HEK293 (cell line): Measurements from ENCODE around the gene TAOK3.
A peak's percentile ranks its signal among the peaks of the same experiment; 100 is the strongest.

ENCODE experiments used
- CTCF ChIA-PET: fragments of 350-600 bp; formaldehyde crosslinking; extraction: SDS; loops from one replicate; lab custom pipeline; 2021; ENCODE audit warnings: antibody characterized with exemption; lab: Yijun Ruan, JAX
- POLR2A ChIA-PET: fragments of 300-600 bp; formaldehyde crosslinking; extraction: SDS; loops from one replicate; lab custom pipeline; 2020; ENCODE audit warnings: antibody characterized with exemption, inconsistent platforms; lab: Yijun Ruan, JAX
- H3K27ac ChIP-seq: fragments of 200-500 bp; sonication (Bioruptor generic); 2 replicates; pipeline ENCODE4 v1.5.1; 2014; ENCODE audit warnings: low read depth, low read length, control low read depth, inconsistent platforms; ENCODE audit errors: extremely low read depth
- H3K36me3 ChIP-seq, 2 experiments: fragments of 200-500 bp in 1 of 2; sonication (Bioruptor generic) in 1 of 2; 1 replicate in 1 of 2; 2 replicates in 1 of 2; pipeline ENCODE4 v1.5.1; 2014 to 2017; ENCODE audit warnings: inconsistent platforms in 2 of 2, low read length in 2 of 2; ENCODE audit not compliant: control insufficient read depth in 2 of 2, insufficient read depth in 1 of 2
- H3K4me1 ChIP-seq: fragments of 200-500 bp; sonication (Bioruptor generic); 2 replicates; pipeline ENCODE4 v1.5.1; 2014; ENCODE audit warnings: mild to moderate bottlenecking, low read length, inconsistent platforms; ENCODE audit not compliant: control insufficient read depth, insufficient read depth
- H3K4me3 ChIP-seq: 2 replicates; pipeline ENCODE4 v1.5.1; 2011; ENCODE audit warnings: low read depth, mild to moderate bottlenecking, control low read depth, low read length, moderate library complexity
- H3K9me3 ChIP-seq: fragments of 200-500 bp; sonication (Bioruptor generic); 2 replicates; pipeline ENCODE4 v1.5.1; 2014; ENCODE audit warnings: low read depth, low read length, inconsistent platforms; ENCODE audit not compliant: control insufficient read depth, insufficient read depth
- EGR2 ChIP-seq: fragments of 450-650 bp; formaldehyde crosslinking; IDR thresholded peaks from 2 replicates; pipeline ENCODE4 v1.5.1; 2016; ENCODE audit warnings: low read depth, missing biosample characterization, missing genetic modification characterization
- GLIS2 ChIP-seq: fragments of 450-650 bp; formaldehyde crosslinking; IDR thresholded peaks from 2 replicates; pipeline ENCODE4 v1.5.1; 2016; ENCODE audit warnings: missing biosample characterization, missing genetic modification characterization
- MZF1 ChIP-seq: fragments of 450-650 bp; formaldehyde crosslinking; IDR thresholded peaks from 2 replicates; pipeline ENCODE4 v1.5.1; 2017; ENCODE audit warnings: missing biosample characterization, missing genetic modification characterization, borderline replicate concordance
- TCF7L2 ChIP-seq: IDR thresholded peaks from 2 replicates; pipeline ENCODE4 v1.6.1; 2011; ENCODE audit warnings: low read depth, mild to moderate bottlenecking, inconsistent platforms, low read length, moderate library complexity, borderline replicate concordance
- TRIM28 ChIP-seq: IDR thresholded peaks from 2 replicates; pipeline ENCODE4 v1.6.1; 2011; ENCODE audit warnings: low read length, control low read depth, borderline replicate concordance
- YY1 ChIP-seq: fragments of 450-650 bp; formaldehyde crosslinking; IDR thresholded peaks from 2 replicates; pipeline ENCODE4 v1.5.1; 2018; ENCODE audit warnings: missing biosample characterization, missing genetic modification characterization
- ZBTB17 ChIP-seq: fragments of 450-650 bp; formaldehyde crosslinking; IDR thresholded peaks from 2 replicates; pipeline ENCODE4 v1.5.1; 2016; ENCODE audit warnings: missing biosample characterization, missing genetic modification characterization
- ZEB2 ChIP-seq: fragments of 450-650 bp; formaldehyde crosslinking; IDR thresholded peaks from 2 replicates; pipeline ENCODE4 v1.5.1; 2016; ENCODE audit warnings: missing biosample characterization, missing genetic modification characterization
- ZFP37 ChIP-seq: fragments of 450-650 bp; formaldehyde crosslinking; IDR thresholded peaks from 2 replicates; pipeline ENCODE4 v1.5.1; 2016; ENCODE audit warnings: missing biosample characterization, missing genetic modification characterization
- ZIC2 ChIP-seq: fragments of 450-650 bp; formaldehyde crosslinking; IDR thresholded peaks from 2 replicates; pipeline ENCODE4 v1.5.1; 2016; ENCODE audit warnings: missing biosample characterization, missing genetic modification characterization
- ZNF18 ChIP-seq: fragments of 450-650 bp; formaldehyde crosslinking; IDR thresholded peaks from 2 replicates; pipeline ENCODE4 v1.5.1; 2016; ENCODE audit warnings: missing biosample characterization, missing genetic modification characterization
- ZNF23 ChIP-seq: fragments of 450-650 bp; formaldehyde crosslinking; IDR thresholded peaks from 2 replicates; pipeline ENCODE4 v1.5.1; 2016; ENCODE audit warnings: missing biosample characterization, missing genetic modification characterization, borderline replicate concordance
- ZNF341 ChIP-seq: fragments of 450-650 bp; formaldehyde crosslinking; IDR thresholded peaks from 2 replicates; pipeline ENCODE4; 2016; ENCODE audit warnings: low read depth, missing biosample characterization, missing genetic modification characterization
- ZNF416 ChIP-seq: fragments of 450-650 bp; formaldehyde crosslinking; IDR thresholded peaks from 2 replicates; pipeline ENCODE4 v1.5.1; 2016; ENCODE audit warnings: missing biosample characterization, missing genetic modification characterization
- ZNF544 ChIP-seq: fragments of 450-650 bp; formaldehyde crosslinking; IDR thresholded peaks from 2 replicates; pipeline ENCODE4 v1.5.0; 2017; ENCODE audit warnings: missing biosample characterization, missing genetic modification characterization
- ZNF558 ChIP-seq: fragments of 450-650 bp; formaldehyde crosslinking; IDR thresholded peaks from 2 replicates; pipeline ENCODE4 v1.5.1; 2016; ENCODE audit warnings: missing biosample characterization, missing genetic modification characterization
- ZNF623 ChIP-seq: fragments of 450-650 bp; formaldehyde crosslinking; IDR thresholded peaks from 2 replicates; pipeline ENCODE4 v1.5.1; 2016; ENCODE audit warnings: missing biosample characterization, missing genetic modification characterization
- ZNF701 ChIP-seq: fragments of 450-650 bp; formaldehyde crosslinking; IDR thresholded peaks from 2 replicates; pipeline ENCODE4 v1.5.1; 2016; ENCODE audit warnings: missing biosample characterization, missing genetic modification characterization
- ZNF777 ChIP-seq: fragments of 450-650 bp; formaldehyde crosslinking; IDR thresholded peaks from 2 replicates; pipeline ENCODE4 v1.5.1; 2017; ENCODE audit warnings: missing biosample characterization, missing genetic modification characterization, borderline replicate concordance
- TF ChIP-seq, protein P1 (sequence below): fragments of 450-650 bp; formaldehyde crosslinking; IDR thresholded peaks from 2 replicates; pipeline ENCODE4 v1.5.1; 2017; ENCODE audit warnings: missing biosample characterization, missing genetic modification characterization

Gene TAOK3

GRCh38 chr12:118375348-118375747 is 2.6 kb upstream of the TAOK3 start (continued):
- TF ChIP-seq ZNF623 (tag by site-specific recombination): no peak

DNA sequence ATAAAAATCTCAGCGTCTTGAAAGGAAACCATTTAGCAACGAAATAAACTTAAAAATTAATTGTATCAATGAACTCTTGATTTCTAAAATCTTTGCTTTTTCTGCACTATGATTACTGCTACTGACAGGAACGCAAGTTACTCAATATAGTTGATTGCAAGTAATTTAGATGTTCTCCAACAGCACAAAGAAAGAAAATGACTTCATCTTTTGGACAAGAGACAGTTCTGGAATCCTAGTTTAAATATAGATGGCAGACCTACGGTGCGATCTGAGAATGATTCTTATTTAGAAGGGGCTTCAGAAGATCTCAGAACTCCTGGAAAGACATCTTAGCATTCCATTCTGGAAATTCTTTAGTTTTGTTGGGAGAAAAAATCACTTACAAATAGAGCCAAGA is 2.2 kb upstream of the TAOK3 start:
- H3K4me3 ChIP-seq: no peak overlapping the region
- TF ChIP-seq ZNF558: no peak
- TF ChIP-seq ZBTB17 (tag by site-specific recombination): peak; percentile 82
- ChIA-PET CTCF (interaction anchor here (0.6 to 6.9 kb wide), 10 partner anchors 10 to 500 kb away, joined by 3 to 125 read pairs (median 26); no protein-coding TSS in a partner anchor), POLR2A (interaction anchor here (1.3 to 2.0 kb wide), 2 partner anchors 209 to 254 kb away, joined by 3 to 11 read pairs; no protein-coding TSS in a partner anchor)
- peaks cover 0 to 12% of the 10 kb centered on the region in 2 experiments; a peak in 2 of 3 replicates for H3K36me3 ChIP-seq
- no peaks in the 10 kb centered on the region for H3K9me3 ChIP-seq
- H3K27ac ChIP-seq: no peak overlapping the region
- peaks cover 4% of the 10 kb centered on the region; the same call in 1 of the 2 replicates for H3K4me1 ChIP-seq

DNA sequence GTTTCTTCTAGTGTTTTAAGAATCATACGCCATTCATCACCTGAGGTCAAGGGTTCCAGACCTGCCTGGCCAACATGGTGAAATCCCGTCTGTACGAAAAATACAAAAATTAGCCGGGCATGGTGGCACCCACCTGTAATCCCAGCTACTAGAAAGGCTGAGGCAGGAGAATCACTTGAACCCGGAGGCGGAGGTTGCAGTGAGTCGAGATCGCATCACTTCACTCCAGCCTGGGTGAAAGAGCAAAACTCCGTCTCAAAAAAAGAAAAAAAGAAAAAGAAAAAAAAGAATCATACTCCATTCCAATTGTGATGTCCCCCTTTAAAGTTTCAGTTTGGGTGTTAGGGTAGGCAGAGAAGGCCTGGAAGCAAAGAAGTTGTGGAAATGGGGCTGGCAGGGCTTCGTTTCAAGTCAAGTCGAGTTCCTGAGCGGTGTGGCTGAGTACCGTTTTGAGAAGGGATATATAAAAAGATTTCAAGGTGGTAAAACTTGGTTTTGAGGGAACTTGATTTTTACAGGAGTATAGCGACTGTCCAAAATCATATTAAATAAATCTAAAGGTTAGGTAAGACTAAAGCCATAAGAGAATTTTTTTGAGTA is 1.5 kb upstream of the TAOK3 start:
- peaks cover 4% of the 10 kb centered on the region; the same call in 1 of the 2 replicates for H3K4me1 ChIP-seq
- H3K9me3 ChIP-seq: no peaks in the 10 kb centered on the region
- H3K27ac ChIP-seq: no peak overlapping the region
- CTCF ChIA-PET: interaction anchor here (0.6 to 6.9 kb wide), 8 partner anchors 33 to 499 kb away, joined by 3 to 87 read pairs (median 7); no protein-coding TSS in a partner anchor
- peaks cover 0 to 6% of the 10 kb centered on the region in 2 experiments; a peak in 2 of 3 replicates for H3K36me3 ChIP-seq
- no peak for TF ChIP-seq MZF1 (tag by site-specific recombination)
- peak; percentile 27; the same call in 1 of the 2 replicates for TF ChIP-seq EGR2 (tag by site-specific recombination)
- TF ChIP-seq, all 188 proteins: peak for 1
- POLR2A ChIA-PET: interaction anchor here (0.7 kb wide), 1 partner anchor 239 kb away, joined by 4 read pairs; the partner anchor contains the start of gene PEBP1
- H3K4me3 ChIP-seq: no peak overlapping the region

- Histone ChIP-seq H3K9me3 (no peaks in the 10 kb centered on the region), H3K4me3 (peak overlapping the region; percentile 76), H3K27ac (no peak overlapping the region), H3K36me3 (no peaks in the 10 kb centered on the region; a peak in 1 of 3 replicates), H3K4me1 (peaks cover 4% of the 10 kb centered on the region; the same call in 1 of the 2 replicates)
- ChIA-PET CTCF (interaction anchor here (0.6 to 6.9 kb wide), 8 partner anchors 33 to 498 kb away, joined by 3 to 67 read pairs (median 6); no protein-coding TSS in a partner anchor), POLR2A (interaction anchor here (0.7 kb wide), 1 partner anchor 238 kb away, joined by 4 read pairs; the partner anchor contains the start of gene PEBP1)
- TF ChIP-seq, protein P1, sequence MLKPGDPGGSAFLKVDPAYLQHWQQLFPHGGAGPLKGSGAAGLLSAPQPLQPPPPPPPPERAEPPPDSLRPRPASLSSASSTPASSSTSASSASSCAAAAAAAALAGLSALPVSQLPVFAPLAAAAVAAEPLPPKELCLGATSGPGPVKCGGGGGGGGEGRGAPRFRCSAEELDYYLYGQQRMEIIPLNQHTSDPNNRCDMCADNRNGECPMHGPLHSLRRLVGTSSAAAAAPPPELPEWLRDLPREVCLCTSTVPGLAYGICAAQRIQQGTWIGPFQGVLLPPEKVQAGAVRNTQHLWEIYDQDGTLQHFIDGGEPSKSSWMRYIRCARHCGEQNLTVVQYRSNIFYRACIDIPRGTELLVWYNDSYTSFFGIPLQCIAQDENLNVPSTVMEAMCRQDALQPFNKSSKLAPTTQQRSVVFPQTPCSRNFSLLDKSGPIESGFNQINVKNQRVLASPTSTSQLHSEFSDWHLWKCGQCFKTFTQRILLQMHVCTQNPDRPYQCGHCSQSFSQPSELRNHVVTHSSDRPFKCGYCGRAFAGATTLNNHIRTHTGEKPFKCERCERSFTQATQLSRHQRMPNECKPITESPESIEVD (tag by site-specific recombination): 0 out of 2 replicates have a peak, but pooled peaks have one; percentile 15
- no peak for TF ChIP-seq GLIS2 (tag by site-specific recombination)
Measured at GRCh38 chr12:118373616-118374015, 909 bp upstream of the TAOK3 start.

DNA sequence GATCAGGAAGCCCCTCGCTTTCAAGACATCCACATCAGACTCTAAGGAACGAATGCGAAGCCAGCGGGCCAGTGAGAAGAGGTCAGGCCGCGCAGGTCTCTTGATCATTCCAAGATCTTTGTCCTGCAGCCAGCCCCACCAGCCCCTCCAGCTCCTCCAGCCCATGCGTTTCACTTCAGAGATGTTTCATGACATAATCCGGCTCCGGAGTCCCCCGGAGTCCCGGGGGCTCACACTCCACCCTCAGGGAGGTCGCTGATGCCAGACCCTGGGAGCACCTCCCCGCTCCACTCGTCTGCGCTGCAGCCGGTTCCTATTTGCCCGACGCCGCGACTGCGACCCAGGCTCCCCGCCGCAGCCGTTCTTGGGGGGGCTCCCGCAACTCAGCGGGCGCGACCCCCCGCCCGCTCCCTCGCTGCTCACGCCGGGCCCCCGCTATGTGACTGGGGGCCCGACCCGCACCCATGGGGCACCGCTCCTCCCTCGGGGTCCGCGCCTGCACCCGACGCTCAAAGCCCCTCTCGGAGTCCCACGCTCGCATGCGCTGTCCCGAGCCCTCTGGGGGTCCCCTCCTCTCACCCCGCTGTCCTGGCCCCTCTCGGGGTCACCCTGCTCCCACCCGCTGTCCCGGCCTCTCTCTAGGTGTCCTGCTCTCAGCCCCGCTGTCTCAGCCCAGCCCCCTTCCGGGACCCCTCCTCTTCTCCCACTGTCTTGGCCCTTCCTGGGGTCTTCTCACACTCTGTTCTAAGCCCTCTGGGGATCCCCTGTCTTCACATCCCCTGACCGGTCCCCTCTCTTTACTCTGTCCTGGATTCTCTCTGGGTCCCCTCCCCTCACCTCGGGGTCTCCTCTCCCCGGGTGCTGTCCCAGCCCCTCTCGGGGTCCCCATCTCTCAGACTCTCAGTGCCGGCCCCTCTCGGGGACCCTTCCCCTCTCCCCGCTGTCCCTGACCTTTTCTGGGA is 1.1 kb downstream of the TAOK3 start:
- Histone ChIP-seq H3K36me3 (no peaks in the 10 kb centered on the region), H3K27ac (no peak overlapping the region; the same call in 1 of the 2 replicates), H3K4me3 (peak overlapping the region; percentile 87), H3K9me3 (no peaks in the 10 kb centered on the region), H3K4me1 (no peaks in the 10 kb centered on the region)
- ChIA-PET CTCF (interaction anchor here (1.0 kb wide), 1 partner anchor 13 kb away, joined by 5 read pairs; no protein-coding TSS in a partner anchor), POLR2A (no interaction called here)
- TF ChIP-seq ZNF23: no peak
- TF ChIP-seq ZNF341 (tag by site-specific recombination): peak; percentile 66
- TF ChIP-seq ZBTB17 (tag by site-specific recombination): 0 out of 2 replicates have a peak, but pooled peaks have one; percentile 41
- peak; percentile 57; the same call in 1 of the 2 replicates for TF ChIP-seq ZNF777
- TF ChIP-seq ZNF18 (tag by site-specific recombination): no peak
- peak; percentile 95 for TF ChIP-seq ZIC2 (tag by site-specific recombination)
- no peak for TF ChIP-seq TRIM28
- TF ChIP-seq ZNF416 (tag by site-specific recombination): no peak
- no peak for TF ChIP-seq ZFP37 (tag by site-specific recombination)
- TF ChIP-seq ZEB2 (tag by site-specific recombination): 0 out of 2 replicates have a peak, but pooled peaks have one; percentile 31
- no peak for TF ChIP-seq ZNF701 (tag by site-specific recombination)
- TF ChIP-seq TCF7L2: no peak
- no peak for TF ChIP-seq YY1 (tag by site-specific recombination)
- TF ChIP-seq ZNF544: no peak
